NCI-H524 treated with DMSO at 0.1 percent for 48 hours (cell line): ENCODE data around the gene TMEM145.

Experiments
- DNase-seq: peaks from one replicate; lab custom pipeline; 2025; lab: John Stamatoyannopoulos, UW

The TMEM145 gene

GRCh38 chr19:42278452-42279154, 34.5 kb upstream of the TMEM145 start:
- no peak for DNase-seq

GRCh38 chr19:42279155-42279901, 33.8 kb upstream of the TMEM145 start:
- DNase-seq, result no peak

GRCh38 chr19:42279902-42280814, 33.0 kb upstream of the TMEM145 start:
- DNase-seq, result no peak

GRCh38 chr19:42280815-42281145, 32.3 kb upstream of the TMEM145 start:
- DNase-seq, result no peak

- no peak for DNase-seq
Observed at GRCh38 chr19:42281146-42281826, 31.8 kb upstream of the TMEM145 start.

GRCh38 chr19:42281827-42282762, 31.0 kb upstream of the TMEM145 start:
- DNase-seq, result no peak

- no peak for DNase-seq
Observed at GRCh38 chr19:42282819-42283187, 30.3 kb upstream of the TMEM145 start.

- DNase-seq, result no peak
Observed at GRCh38 chr19:42283188-42284065, 29.7 kb upstream of the TMEM145 start.

- no peak for DNase-seq
Observed at GRCh38 chr19:42284066-42284501, 29.0 kb upstream of the TMEM145 start.

- no peak for DNase-seq
Observed at GRCh38 chr19:42284591-42285341, 28.3 kb upstream of the TMEM145 start.

- DNase-seq, result no peak
Observed at GRCh38 chr19:42285541-42285941, 27.6 kb upstream of the TMEM145 start.

- DNase-seq, result no peak
Observed at GRCh38 chr19:42285988-42286348, 27.1 kb upstream of the TMEM145 start.

- DNase-seq, result no peak
Observed at GRCh38 chr19:42286349-42287016, 26.6 kb upstream of the TMEM145 start.

GRCh38 chr19:42287017-42287826, 25.9 kb upstream of the TMEM145 start:
- DNase-seq, result no peak

GRCh38 chr19:42287827-42288107, 25.3 kb upstream of the TMEM145 start:
- DNase-seq, result no peak

GRCh38 chr19:42288387-42288786, 24.7 kb upstream of the TMEM145 start:
- no peak for DNase-seq

GRCh38 chr19:42288881-42289555, 24.1 kb upstream of the TMEM145 start:
- no peak for DNase-seq
